ENCODE measurements around the gene NFU1. TPM values are rescaled to one million over a fixed set of nuclear protein-coding genes. Genes with fewer than 3 reads are reported as not detected.

NFU1 gene
- total and polyA plus RNA-seq, 2 of the 4 experiments (the other 2 are of a cell fraction) = 24.0 to 32.4 TPM

DNA sequence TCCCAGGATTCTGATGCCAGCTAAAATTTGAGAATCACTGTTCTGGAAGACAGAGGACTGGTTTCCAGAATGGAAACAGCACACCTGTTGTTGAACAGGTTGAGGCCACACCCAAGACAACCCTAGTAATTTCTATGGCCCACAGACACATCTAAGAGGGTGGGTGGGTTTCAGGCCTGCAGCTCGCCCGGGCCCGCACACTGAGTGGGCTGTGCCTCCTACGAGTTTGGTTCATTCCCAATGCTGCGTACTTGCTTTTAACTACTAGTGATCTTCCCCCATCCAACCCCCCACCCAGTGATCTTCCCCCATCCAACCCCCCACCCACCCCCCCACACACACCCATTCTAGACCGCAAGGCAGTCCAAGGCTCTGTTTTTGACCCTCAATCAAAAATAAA lies 1.3 kb upstream of the NFU1 start:
- intact Hi-C loops (cut with micrococcal nuclease) (loop anchor here (5.0 kb wide), 1 partner anchor 274 kb away; no protein-coding TSS in a partner anchor), in situ Hi-C loops (cut with MboI; ENCODE audit: low sequenced_read_pairs) (no loop called here), dilution Hi-C loops (cut with HindIII; ENCODE audit: low sequenced_read_pairs, unreplicated experiment) (no loop called here)
- no peak overlapping the region for H3K4me3 ChIP-seq (ENCODE audit: insufficient read depth, low read depth, low read length)
- BruUV-seq (replicated peaks) = no TSS peak
- 0 out of 2 replicates have a peak overlapping the region, but pooled peaks have one; percentile 92 for H4K5ac ChIP-seq (ENCODE audit: low read depth, low read length)
- no peak overlapping the region for H2BK15ac ChIP-seq (ENCODE audit: low read depth, low read length)
- H3K14ac ChIP-seq (replicated peaks; ENCODE audit: low read depth, low read length) = no peak overlapping the region
- H4K8ac ChIP-seq (ENCODE audit: low read depth in 2 of 2, low read length in 2 of 2) = peak overlapping the region in 1 of 2 experiments; percentile 95; a peak in 1 of 4 replicates
- no peak overlapping the region for H3K56ac ChIP-seq (ENCODE audit: extremely low read depth, insufficient read depth, low read length)
- DNase-seq (no peak), ATAC-seq (ENCODE audit: low read depth) (no peak)
- no peaks in the 10 kb centered on the region for H3K9me3 ChIP-seq (ENCODE audit: control insufficient read depth, insufficient read depth, low read length)
- H3K18ac ChIP-seq (ENCODE audit: low read depth, low read length) = no peak overlapping the region
- peaks cover 4% of the 10 kb centered on the region for H3K4me1 ChIP-seq (ENCODE audit: control insufficient read depth, insufficient read depth, low read length)
- H3K9ac ChIP-seq (ENCODE audit: low read depth, low read length) = no peak overlapping the region
- CTCF ChIA-PET = no interaction called here
- no peak overlapping the region for H2BK5ac ChIP-seq (ENCODE audit: low read depth, low read length, poor library complexity, severe bottlenecking)
- H4K91ac ChIP-seq (ENCODE audit: insufficient read depth, low read depth, low read length) = no peak overlapping the region
- H2AK9ac ChIP-seq (replicated peaks; ENCODE audit: low read depth, low read length, poor library complexity) = no peak overlapping the region
- no peak overlapping the region for H2AFZ ChIP-seq (replicated peaks; ENCODE audit: low read length, poor library complexity)
- TF ChIP-seq RFX5 (IDR thresholded peaks at IDR 0.05; ENCODE audit: low read depth, low read length) (no peak), POLR2A (IDR thresholded peaks at IDR 0.05; ENCODE audit: low read depth, low read length) (no peak), MAZ (IDR thresholded peaks at IDR 0.05; ENCODE audit: borderline replicate concordance, low read depth, low read length) (no peak), CHD1 (IDR thresholded peaks at IDR 0.05; ENCODE audit: low read depth, low read length) (no peak), RCOR1 (IDR thresholded peaks at IDR 0.05; ENCODE audit: insufficient replicate concordance, low read length) (no peak), RAD21 (IDR thresholded peaks at IDR 0.05; ENCODE audit: low read length) (no peak)
- TF ChIP-seq, protein P1, sequence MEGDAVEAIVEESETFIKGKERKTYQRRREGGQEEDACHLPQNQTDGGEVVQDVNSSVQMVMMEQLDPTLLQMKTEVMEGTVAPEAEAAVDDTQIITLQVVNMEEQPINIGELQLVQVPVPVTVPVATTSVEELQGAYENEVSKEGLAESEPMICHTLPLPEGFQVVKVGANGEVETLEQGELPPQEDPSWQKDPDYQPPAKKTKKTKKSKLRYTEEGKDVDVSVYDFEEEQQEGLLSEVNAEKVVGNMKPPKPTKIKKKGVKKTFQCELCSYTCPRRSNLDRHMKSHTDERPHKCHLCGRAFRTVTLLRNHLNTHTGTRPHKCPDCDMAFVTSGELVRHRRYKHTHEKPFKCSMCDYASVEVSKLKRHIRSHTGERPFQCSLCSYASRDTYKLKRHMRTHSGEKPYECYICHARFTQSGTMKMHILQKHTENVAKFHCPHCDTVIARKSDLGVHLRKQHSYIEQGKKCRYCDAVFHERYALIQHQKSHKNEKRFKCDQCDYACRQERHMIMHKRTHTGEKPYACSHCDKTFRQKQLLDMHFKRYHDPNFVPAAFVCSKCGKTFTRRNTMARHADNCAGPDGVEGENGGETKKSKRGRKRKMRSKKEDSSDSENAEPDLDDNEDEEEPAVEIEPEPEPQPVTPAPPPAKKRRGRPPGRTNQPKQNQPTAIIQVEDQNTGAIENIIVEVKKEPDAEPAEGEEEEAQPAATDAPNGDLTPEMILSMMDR (conservative IDR thresholded peaks at IDR 0.05; ENCODE audit: low read depth, low read length) = no peak
- TF ChIP-seq, protein P2, sequence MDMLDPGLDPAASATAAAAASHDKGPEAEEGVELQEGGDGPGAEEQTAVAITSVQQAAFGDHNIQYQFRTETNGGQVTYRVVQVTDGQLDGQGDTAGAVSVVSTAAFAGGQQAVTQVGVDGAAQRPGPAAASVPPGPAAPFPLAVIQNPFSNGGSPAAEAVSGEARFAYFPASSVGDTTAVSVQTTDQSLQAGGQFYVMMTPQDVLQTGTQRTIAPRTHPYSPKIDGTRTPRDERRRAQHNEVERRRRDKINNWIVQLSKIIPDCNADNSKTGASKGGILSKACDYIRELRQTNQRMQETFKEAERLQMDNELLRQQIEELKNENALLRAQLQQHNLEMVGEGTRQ (IDR thresholded peaks at IDR 0.05; ENCODE audit: low read depth, low read length) = no peak
- H4K20me1 ChIP-seq (ENCODE audit: insufficient read depth, low read length) = no peaks in the 10 kb centered on the region
- no peak overlapping the region for H3K27ac ChIP-seq (ENCODE audit: insufficient read depth, low read length)
- H3K23ac ChIP-seq (ENCODE audit: low read depth, low read length) = no peak overlapping the region
- no peak overlapping the region for H2BK20ac ChIP-seq (ENCODE audit: low read depth, low read length)
- WGBS, 2 experiments (ENCODE audit: extremely low coverage in 2 of 2, insufficient read length in 1 of 2) = no CpG with 5 or more reads among the region's 6 CpGs
- H3K4ac ChIP-seq (ENCODE audit: low read depth, low read length) = no peak overlapping the region
- H3K4me2 ChIP-seq (ENCODE audit: low read depth, low read length) = no peak overlapping the region
- no peak overlapping the region for H2BK120ac ChIP-seq (ENCODE audit: low read depth, low read length)
- H3K27me3 ChIP-seq (ENCODE audit: control insufficient read depth, insufficient read depth, low read length) = no peaks in the 10 kb centered on the region
- H3K79me1 ChIP-seq (ENCODE audit: low read depth in 1 of 2, low read length in 2 of 2) = peaks cover 21 to 33% of the 10 kb centered on the region in 2 experiments
- no peaks in the 10 kb centered on the region for H3K36me3 ChIP-seq (ENCODE audit: control insufficient read depth, insufficient read depth, low read length)
- POLR2A ChIA-PET (ENCODE audit: unreplicated experiment) = no interaction called here
- no peak overlapping the region for H2AK5ac ChIP-seq (ENCODE audit: low read depth, low read length)
- H3K9me1 ChIP-seq (ENCODE audit: insufficient read depth, low read length) = peaks cover 5% of the 10 kb centered on the region; the same call in 1 of the 2 replicates
